ENCODE data around the gene SLC27A6. TPM values are rescaled to one million over a fixed set of nuclear protein-coding genes. Genes with fewer than 3 reads are reported as not detected.
"Not testable (repeated sequence)": the region's sequence is repeated elsewhere in the genome, so short reads cannot be mapped to it uniquely, and the experiment has no call there.

The SLC27A6 gene
- total RNA-seq, 4 donors from 2014 or later = 2.1 to 16.8 (median 3.1) TPM; not detected in 1

GRCh38 chr5:128927644-128928043 is 37.6 kb upstream of the SLC27A6 start:
- TF ChIP-seq, protein P1, sequence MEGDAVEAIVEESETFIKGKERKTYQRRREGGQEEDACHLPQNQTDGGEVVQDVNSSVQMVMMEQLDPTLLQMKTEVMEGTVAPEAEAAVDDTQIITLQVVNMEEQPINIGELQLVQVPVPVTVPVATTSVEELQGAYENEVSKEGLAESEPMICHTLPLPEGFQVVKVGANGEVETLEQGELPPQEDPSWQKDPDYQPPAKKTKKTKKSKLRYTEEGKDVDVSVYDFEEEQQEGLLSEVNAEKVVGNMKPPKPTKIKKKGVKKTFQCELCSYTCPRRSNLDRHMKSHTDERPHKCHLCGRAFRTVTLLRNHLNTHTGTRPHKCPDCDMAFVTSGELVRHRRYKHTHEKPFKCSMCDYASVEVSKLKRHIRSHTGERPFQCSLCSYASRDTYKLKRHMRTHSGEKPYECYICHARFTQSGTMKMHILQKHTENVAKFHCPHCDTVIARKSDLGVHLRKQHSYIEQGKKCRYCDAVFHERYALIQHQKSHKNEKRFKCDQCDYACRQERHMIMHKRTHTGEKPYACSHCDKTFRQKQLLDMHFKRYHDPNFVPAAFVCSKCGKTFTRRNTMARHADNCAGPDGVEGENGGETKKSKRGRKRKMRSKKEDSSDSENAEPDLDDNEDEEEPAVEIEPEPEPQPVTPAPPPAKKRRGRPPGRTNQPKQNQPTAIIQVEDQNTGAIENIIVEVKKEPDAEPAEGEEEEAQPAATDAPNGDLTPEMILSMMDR (IDR thresholded peaks at IDR 0.05) = no peak
- Histone ChIP-seq H3K27me3 (no peaks in the 10 kb centered on the region), H3K9me3 (no peaks in the 10 kb centered on the region), H3K27ac (no peak overlapping the region), H3K4me3 (no peak overlapping the region), H3K36me3 (no peaks in the 10 kb centered on the region), H3K4me1 (no peaks in the 10 kb centered on the region)
- intact Hi-C loops (cut with DNase I; ENCODE audit: low total_unique reads) = no loop called here
- DNase-seq = no peak

DNA sequence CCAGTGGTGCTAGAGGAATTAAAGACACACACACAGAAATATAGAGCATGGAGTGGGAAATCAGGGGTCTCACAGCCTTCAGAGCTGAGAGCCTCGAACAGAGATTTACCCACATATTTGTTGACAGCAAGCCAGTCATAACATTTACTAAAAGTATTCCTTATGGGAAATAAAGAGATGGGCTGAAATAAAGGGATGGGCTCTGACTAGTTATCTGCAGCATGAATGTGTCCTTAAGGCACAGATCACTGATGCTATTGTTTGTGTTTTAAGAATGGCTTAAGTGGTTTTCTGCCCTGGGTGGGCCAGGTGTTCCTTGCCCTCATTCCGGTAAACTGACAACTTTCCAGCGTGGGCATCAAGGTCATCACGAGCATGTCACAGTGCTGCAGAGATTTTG is 33.1 kb upstream of the SLC27A6 start:
- DNase-seq; H3K27ac ChIP-seq; H3K9me3 ChIP-seq; H3K4me1 ChIP-seq; H3K36me3 ChIP-seq; H3K4me3 ChIP-seq; H3K27me3 ChIP-seq; intact Hi-C loops (cut with DNase I; ENCODE audit: low total_unique reads): not testable (repeated sequence)

GRCh38 chr5:128943100-128943499 is 22.2 kb upstream of the SLC27A6 start:
- H3K4me3 ChIP-seq; H3K4me1 ChIP-seq; H3K27me3 ChIP-seq; H3K27ac ChIP-seq; DNase-seq; H3K9me3 ChIP-seq; intact Hi-C loops (cut with DNase I; ENCODE audit: low total_unique reads); H3K36me3 ChIP-seq: not testable (repeated sequence)

DNA sequence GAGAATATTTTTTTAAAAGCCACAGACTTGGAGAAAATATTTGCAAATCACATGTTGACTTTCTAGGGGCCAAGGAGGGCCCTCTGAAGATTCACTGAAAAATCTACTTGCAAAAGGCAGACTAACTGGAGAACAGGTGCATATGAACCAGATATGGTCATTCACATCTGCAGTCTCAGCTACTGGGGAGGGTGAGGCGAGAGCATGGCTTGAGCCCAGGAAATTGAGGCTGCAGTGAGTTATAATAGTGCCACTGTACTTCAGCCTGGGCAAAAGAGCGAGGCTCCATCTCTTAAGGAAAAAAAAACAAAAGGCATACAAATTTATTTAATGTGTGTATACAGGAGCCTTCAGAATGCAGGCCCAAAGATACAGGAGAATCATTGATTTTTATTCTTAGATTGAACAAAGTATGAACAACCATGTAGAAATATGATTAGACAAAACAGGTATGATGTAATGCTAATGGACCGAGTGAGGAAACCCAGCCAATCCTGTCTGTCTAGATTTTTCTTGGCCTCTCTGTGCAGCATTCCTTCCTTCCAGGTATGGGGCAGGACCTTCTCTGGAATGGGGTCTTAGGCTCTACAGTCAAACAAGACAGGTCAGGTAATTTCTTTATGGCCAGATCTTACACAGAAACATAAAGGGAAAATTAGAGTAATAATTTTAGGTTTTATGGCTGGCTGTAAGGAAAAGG is 15.3 kb upstream of the SLC27A6 start:
- Histone ChIP-seq H3K27ac (no peak overlapping the region), H3K4me1 (no peaks in the 10 kb centered on the region), H3K4me3 (no peak overlapping the region), H3K27me3 (no peaks in the 10 kb centered on the region), H3K9me3 (no peaks in the 10 kb centered on the region), H3K36me3 (no peaks in the 10 kb centered on the region)
- intact Hi-C loops (cut with DNase I; ENCODE audit: low total_unique reads) = no loop called here
- DNase-seq = no peak
- no peak for TF ChIP-seq POLR2A (IDR thresholded peaks at IDR 0.05)
- TF ChIP-seq, protein P1 (IDR thresholded peaks at IDR 0.05) = no peak

- DNase-seq; H3K27me3 ChIP-seq; intact Hi-C loops (cut with DNase I; ENCODE audit: low total_unique reads); H3K36me3 ChIP-seq; H3K4me3 ChIP-seq; H3K4me1 ChIP-seq; H3K9me3 ChIP-seq; H3K27ac ChIP-seq: not testable (repeated sequence)
These were observed 14.0 kb upstream of the SLC27A6 start for GRCh38 chr5:128951301-128951700.

DNA sequence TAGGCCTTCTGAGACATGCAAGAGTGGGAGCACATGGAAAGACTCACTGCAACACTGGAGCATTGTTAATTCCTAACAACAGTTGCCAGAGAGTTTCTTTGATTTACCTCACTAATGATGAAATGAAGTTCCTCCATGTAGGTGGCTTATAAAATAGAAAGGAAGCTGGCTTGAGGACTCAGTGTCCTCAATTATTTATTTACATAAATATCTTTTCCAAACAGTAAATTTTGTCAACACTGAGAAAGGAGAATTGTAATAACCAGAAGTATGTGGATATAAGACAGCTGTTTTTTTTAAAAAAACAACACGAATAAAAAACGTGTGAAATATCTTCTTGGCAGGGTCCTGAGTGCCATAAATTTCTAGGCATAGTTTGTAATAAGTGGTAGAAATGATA is 9.1 kb upstream of the SLC27A6 start:
- Histone ChIP-seq H3K9me3 (no peaks in the 10 kb centered on the region), H3K27me3 (no peaks in the 10 kb centered on the region), H3K4me3 (no peak overlapping the region), H3K4me1 (no peaks in the 10 kb centered on the region), H3K36me3 (no peaks in the 10 kb centered on the region), H3K27ac (no peak overlapping the region)
- intact Hi-C loops (cut with DNase I; ENCODE audit: low total_unique reads) = no loop called here
- no peak for TF ChIP-seq POLR2A (IDR thresholded peaks at IDR 0.05)
- TF ChIP-seq, protein P1 (IDR thresholded peaks at IDR 0.05) = no peak
- DNase-seq = no peak

DNA sequence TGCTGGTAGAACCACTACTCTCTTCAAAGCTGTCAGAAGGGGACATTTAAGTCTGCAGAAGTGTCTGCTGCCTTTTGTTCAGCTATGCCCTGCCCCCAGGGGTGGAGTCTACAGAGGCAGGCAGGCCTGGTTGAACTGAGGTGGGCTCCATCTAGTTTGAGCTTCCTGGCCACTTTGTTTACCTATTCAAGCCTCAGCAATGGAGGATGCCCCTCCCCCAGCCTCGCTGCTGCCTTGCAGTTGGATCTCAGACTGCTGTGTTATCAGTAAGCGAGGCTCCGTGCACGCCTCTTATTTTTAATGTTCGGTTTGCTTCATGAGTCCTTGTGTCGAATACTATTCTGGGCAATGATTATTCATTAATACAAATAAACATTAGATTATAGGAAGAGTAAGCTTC is 3.1 kb upstream of the SLC27A6 start:
- Histone ChIP-seq H3K4me3 (no peak overlapping the region), H3K9me3 (no peaks in the 10 kb centered on the region), H3K27me3 (no peaks in the 10 kb centered on the region), H3K27ac (no peak overlapping the region), H3K36me3 (no peaks in the 10 kb centered on the region), H3K4me1 (no peaks in the 10 kb centered on the region)
- intact Hi-C loops (cut with DNase I; ENCODE audit: low total_unique reads) = no loop called here
- DNase-seq = no peak
- TF ChIP-seq POLR2A (IDR thresholded peaks at IDR 0.05) = no peak
- TF ChIP-seq, protein P1 (IDR thresholded peaks at IDR 0.05) = no peak
